ENCODE measurements around the gene FRAS1.

GRCh38 chr4:78119698-78120097 lies 62.6 kb downstream of the FRAS1 start:
- no peak for TF ChIP-seq EZH2 (IDR thresholded peaks at IDR 0.05; ENCODE audit: insufficient read depth, low read length)
- TF ChIP-seq, protein P1, sequence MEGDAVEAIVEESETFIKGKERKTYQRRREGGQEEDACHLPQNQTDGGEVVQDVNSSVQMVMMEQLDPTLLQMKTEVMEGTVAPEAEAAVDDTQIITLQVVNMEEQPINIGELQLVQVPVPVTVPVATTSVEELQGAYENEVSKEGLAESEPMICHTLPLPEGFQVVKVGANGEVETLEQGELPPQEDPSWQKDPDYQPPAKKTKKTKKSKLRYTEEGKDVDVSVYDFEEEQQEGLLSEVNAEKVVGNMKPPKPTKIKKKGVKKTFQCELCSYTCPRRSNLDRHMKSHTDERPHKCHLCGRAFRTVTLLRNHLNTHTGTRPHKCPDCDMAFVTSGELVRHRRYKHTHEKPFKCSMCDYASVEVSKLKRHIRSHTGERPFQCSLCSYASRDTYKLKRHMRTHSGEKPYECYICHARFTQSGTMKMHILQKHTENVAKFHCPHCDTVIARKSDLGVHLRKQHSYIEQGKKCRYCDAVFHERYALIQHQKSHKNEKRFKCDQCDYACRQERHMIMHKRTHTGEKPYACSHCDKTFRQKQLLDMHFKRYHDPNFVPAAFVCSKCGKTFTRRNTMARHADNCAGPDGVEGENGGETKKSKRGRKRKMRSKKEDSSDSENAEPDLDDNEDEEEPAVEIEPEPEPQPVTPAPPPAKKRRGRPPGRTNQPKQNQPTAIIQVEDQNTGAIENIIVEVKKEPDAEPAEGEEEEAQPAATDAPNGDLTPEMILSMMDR (IDR thresholded peaks at IDR 0.05; ENCODE audit: insufficient read depth, low read depth, low read length) = no peak
